Measurements from ENCODE around the gene ASXL1.

ASXL1 gene

DNA sequence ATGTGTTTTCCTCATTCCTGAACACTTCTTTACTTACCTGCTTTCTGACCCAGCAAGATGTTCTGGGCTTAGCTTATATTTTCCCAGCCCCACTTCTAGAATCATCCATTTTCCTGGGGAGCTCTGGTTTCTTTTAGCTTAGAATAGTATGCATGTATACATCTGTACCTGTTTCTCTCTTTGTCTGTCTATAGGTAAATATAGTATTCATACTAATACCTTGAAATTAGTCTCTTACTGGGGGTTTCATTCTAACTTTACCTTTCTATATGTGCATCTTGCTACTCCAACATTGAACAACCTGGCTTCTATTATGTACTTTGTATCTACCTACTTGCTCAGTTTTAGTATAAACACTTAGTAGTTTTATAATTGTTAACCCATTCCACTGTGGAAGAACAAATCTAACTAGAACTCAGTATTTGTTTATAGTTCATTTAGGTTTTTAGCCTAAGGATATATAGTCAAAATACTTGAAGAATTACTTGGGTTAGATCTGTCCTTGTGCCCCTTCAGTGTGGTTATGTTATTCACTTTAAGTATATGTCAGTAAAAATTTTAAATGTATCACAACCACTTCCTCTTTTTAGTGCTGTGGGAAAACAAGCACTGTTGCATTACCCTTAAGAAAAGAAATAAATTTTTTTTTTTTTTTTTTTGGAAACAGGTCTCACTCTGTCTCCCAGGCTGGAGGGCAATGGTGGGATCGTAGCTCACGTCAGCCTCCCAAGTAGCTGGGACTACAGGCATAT lies 54.0 kb downstream of the ASXL1 start:
- no peak for DNase-seq

- no peak for DNase-seq
These were observed 57.4 kb downstream of the ASXL1 start for GRCh38 chr20:32415494-32415893.

GRCh38 chr20:32416206-32416605 lies 58.1 kb downstream of the ASXL1 start:
- DNase-seq, result no peak

DNA sequence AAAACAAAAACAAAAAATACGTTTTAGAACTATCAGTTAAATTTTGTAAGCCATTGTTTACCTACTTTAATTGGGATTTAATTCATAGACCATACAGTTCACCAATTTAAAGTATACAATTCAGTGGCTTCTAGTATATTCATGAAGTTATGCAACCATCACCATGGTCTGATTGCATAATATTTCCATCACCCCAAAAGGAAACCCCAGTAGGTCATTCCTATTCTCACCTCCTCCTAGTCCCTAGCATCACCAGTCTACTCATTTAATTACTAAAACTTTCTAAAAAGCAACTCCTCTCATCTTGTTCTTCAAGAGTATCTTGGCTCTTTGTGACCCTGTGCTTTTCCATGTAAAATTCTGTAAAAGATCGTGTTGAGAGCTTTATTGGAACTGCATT lies 60.2 kb downstream of the ASXL1 start:
- DNase-seq, result no peak

- no peak for DNase-seq
These were observed 63.2 kb downstream of the ASXL1 start for GRCh38 chr20:32421290-32421689.

DNA sequence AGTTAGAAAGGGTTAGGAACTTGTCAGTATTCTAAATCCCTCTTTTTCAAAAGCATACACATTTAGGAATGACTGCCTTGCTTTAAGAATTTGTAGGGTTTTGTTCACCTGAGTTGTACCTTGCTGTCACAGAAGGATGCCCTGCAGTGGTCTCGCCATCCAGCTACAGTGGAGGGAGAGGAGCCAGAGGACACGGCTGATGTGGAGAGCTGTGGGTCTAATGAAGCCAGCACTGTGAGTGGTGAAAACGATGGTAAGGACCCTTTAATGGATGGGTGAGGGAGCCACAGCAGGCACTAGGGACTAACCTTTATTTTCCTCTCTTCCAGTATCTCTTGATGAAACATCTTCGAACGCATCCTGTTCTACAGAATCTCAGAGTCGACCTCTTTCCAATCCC lies 69.9 kb downstream of the ASXL1 start:
- no peak for DNase-seq

GRCh38 chr20:32429343-32429742 lies 71.2 kb downstream of the ASXL1 start:
- no peak for DNase-seq

- DNase-seq, result no peak
These were observed 71.7 kb downstream of the ASXL1 start for GRCh38 chr20:32429745-32430360.

DNA sequence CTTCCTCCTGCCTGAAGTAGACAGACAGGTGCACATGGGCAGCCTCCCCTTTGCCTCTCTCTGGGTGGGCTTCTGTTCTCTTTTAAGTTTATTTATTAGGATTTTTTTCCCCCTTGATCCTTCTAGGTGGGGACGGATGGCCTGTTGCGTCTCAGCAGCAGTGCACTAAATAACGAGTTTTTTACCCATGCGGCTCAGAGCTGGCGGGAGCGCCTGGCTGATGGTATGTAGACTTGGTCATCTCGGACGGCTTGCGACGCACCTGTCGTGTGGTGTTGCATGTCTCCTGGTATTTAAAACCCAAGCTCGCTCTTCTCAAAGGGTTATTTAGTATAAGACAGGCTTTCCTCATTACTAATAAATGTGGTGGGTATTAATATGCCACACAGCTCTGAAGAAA lies 73.3 kb downstream of the ASXL1 start:
- no peak for DNase-seq

DNA sequence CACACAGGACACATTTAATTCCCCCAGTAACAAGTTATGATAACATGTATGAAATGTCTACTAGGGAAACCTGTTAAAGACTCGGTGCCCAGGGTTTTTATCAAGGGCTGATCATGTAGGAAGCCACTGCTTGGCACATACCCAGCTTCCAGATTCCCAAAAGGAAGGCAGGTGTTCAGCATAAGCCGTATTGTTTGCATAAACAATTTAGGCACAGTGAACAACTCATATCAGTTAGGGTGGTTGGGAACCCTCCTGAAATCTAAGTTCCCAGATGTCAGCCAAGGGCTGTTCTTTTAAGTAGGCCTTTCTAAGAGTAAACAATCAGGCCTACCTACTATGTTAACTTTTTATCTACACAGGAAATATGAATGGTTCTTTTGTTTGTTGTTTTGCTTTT lies 74.1 kb downstream of the ASXL1 start:
- no peak for DNase-seq

GRCh38 chr20:32433311-32434021 lies 75.3 kb downstream of the ASXL1 start:
- no peak for DNase-seq

GRCh38 chr20:32434434-32434833 lies 76.3 kb downstream of the ASXL1 start:
- no peak for DNase-seq

- DNase-seq, result no peak
These were observed 77.4 kb downstream of the ASXL1 start for GRCh38 chr20:32435449-32436107.

- DNase-seq, result no peak
These were observed 78.2 kb downstream of the ASXL1 start for GRCh38 chr20:32436142-32436861.

DNA sequence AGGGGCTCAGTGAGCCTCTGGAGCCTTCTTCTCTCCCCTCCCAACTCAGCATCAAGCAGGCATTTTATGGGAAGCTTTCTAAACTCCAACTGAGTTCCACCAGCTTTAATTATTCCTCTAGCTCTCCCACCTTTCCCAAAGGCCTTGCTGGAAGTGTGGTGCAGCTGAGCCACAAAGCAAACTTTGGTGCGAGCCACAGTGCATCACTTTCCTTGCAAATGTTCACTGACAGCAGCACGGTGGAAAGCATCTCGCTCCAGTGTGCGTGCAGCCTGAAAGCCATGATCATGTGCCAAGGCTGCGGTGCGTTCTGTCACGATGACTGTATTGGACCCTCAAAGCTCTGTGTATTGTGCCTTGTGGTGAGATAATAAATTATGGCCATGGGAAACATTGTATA lies 78.8 kb downstream of the ASXL1 start:
- DNase-seq, result no peak

DNA sequence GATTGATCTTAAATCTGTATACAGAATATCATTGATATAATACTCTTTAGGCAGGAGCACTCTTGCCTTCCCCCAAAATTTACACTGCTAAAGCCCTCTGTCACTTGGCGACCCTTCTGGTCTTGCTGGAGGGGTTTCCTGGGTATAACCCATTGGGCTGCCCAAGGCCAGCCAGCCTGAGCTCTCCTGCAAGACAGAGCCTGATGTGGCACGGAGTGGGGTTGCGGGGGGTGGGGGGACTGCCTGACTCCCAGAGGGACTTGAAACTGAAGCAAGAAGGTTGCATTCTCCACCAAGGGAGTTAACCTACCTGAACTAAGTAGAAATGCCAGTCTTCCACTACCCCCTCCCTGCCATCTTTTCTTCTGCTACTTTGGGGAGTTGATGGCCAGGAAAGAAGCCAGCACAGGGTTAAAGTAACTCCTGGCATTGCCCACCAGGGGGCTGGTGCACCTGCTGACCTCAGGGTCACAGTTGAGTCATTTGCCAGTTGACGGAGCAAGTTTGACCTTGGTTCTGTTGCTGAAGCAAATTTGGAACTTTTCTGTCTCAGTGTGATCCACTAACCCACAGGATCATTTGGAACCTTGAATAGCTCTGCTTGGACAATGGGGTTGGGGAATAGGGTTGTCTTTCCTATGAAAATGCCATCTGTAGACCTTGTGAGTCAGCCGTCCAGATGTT lies 79.4 kb downstream of the ASXL1 start:
- no peak for DNase-seq

DNA sequence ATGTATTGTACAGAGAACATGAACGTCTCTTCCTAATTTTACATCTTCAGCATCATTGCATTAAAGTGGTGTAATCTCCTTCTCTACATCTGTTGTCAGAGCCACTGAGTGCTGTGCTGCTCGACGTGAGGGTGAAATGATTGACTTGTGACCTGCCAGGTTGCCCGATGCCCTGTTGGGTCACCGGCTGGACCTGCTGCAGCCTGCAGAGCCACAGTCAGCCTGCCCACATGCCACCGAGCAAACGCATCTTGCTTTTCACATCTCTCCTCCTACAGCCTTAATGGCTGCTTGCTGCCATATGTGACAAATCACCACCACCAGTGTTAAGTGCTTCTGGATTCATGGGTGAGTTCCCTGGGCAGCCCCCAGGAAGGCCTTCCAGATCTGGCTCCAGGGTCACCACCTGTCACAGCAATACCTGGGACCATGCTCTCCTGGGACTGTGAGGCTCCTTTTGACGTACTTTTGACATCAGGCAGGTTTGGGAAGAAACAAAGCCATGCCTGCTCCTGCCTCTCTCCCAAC lies 80.3 kb downstream of the ASXL1 start:
- DNase-seq, result no peak

GRCh38 chr20:32439132-32439829 lies 81.2 kb downstream of the ASXL1 start:
- no peak for DNase-seq

DNA sequence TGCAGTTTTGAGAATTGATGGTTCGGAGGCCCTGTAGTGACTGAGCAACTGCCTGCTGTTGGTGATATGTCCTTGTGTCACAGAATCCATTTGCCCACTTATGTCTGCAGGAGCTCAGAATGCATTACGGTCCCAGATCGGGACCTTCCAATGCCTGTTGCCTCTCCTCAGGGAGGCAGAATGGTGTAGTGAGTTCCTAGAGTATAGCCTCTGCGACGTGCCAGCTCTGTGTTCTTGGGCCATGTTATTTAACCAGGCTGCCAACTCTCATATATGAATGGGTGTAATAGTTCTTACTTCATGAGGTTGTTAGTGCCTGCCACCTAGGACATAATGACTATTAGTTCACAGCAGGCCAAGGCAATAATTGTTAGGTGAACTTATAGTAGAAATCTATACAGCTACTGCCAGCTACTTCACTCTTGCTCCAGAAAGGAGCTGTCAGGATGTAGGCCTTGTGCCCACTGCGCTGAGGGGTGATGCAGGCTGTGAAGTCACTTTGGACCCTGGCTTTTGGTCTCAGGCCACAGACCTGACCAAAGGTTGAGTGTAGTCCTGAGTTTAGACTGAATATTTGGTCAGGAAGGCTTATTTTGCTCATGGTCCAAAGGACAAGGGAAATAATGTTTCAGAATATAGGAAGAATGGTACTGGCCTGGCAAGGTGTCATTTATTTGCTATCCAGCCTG lies 82.1 kb downstream of the ASXL1 start:
- no peak for DNase-seq

GRCh38 chr20:32440758-32441078 lies 82.6 kb downstream of the ASXL1 start:
- no peak for DNase-seq

DNA sequence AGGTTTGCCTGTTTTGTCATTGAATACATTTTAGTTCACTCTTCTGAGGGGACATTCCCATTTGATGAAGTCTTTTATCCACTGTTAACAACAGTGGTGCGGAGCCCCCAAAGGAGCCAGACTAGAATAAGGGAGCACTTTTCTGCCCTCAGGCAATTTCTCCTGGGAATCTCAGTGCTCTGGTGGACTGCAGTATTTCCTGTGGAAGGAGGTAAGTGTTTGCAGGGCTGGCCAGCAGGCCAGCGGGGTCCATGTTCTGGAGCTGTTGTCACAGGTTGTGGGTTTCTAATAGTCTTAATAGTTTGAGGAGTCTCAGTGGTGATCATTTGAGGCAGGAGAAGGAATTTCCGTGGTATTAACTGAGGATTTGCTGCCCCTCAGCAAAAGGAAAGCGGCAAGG lies 83.5 kb downstream of the ASXL1 start:
- DNase-seq, result no peak

Data from activated CD4-positive, alpha-beta T cell treated with anti-CD3 and anti-CD28 coated beads for 4 hours (primary cell).